IPS-NIHi11 (cell line): ENCODE data around the gene EPC2.

Experiments
- DNase-seq: peaks from one replicate; pipeline ENCODE4 v3.0.0; 2012; ENCODE audit warnings: mixed read lengths, low spot score

The EPC2 gene, protein sequence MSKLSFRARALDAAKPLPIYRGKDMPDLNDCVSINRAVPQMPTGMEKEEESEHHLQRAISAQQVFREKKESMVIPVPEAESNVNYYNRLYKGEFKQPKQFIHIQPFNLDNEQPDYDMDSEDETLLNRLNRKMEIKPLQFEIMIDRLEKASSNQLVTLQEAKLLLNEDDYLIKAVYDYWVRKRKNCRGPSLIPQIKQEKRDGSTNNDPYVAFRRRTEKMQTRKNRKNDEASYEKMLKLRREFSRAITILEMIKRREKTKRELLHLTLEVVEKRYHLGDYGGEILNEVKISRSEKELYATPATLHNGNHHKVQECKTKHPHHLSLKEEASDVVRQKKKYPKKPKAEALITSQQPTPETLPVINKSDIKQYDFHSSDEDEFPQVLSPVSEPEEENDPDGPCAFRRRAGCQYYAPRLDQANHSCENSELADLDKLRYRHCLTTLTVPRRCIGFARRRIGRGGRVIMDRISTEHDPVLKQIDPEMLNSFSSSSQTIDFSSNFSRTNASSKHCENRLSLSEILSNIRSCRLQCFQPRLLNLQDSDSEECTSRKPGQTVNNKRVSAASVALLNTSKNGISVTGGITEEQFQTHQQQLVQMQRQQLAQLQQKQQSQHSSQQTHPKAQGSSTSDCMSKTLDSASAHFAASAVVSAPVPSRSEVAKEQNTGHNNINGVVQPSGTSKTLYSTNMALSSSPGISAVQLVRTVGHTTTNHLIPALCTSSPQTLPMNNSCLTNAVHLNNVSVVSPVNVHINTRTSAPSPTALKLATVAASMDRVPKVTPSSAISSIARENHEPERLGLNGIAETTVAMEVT

GRCh38 chr2:148643998-148644882 lies at the start of gene EPC2:
Gene EPC2, plus strand, starts transcription at chr2:148644751. Its CDS starts 267 bp downstream, at chr2:148645018.
- peak; percentile 87 for DNase-seq

DNA sequence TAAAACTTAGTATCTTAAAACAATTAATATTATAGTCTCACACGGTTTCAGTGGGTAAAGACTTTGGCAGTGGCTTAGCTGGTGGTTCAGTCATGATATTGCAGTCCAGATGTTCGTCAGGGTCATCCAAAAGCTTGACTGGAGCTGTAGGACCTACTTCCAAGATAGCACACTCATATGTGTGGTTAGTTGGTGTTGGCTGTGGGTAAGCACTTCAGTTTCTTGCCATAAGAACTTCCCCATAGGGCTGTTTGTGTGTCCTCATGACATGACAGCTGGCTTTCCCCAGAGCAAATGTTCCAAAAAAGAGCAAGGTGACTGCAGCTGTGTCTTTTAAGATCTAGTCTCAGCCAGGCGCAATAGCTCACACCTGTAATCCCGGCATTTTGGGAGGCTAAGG lies 48.5 kb upstream of the EPC2 start:
- DNase-seq, result no peak

DNA sequence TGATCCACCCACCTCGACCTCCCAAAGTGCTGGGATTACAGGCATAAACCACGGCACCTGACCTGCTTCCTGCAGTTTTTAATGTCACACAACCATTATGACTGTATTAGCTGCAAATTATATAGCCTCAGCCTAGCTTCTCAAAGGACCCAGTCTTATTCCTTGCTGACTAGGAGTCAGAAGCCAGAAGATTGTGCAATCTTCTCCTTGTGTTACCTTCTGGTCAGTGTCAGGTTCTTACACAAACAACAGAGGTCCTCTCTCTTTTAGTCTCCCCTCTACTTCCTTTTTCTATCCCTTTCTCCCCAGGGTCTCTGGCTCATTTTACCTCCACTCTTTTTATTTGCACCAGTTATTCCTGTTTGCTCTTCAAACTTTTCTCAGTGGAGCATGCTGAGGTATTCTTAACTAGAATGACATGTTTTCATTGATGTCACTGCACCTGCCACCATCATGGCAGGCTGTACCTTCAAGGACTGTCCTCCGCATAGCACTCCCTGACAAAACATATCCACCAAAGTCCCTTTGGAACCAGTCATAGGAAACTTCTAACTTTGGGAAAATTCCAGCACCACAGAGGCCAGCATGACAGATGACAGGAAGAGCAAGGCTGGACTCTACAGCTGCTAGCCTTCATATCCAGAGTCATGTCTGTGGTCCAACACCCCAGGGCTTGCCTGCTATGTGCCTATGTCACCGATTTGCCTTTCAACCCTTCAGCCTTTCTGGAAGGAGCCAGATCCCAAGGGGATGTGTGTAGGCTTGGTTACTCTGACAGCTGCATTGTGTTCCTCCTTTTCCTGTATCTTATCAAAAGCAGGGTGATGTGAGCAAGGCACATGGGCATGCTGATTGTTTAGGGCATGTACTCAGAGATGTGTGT lies 45.2 kb upstream of the EPC2 start:
- DNase-seq, result no peak

- DNase-seq, result no peak
Observed at GRCh38 chr2:148602885-148603561, 41.5 kb upstream of the EPC2 start.

GRCh38 chr2:148603562-148603920 lies 41.0 kb upstream of the EPC2 start:
- no peak for DNase-seq

- no peak for DNase-seq
Observed at GRCh38 chr2:148604927-148605326, 39.6 kb upstream of the EPC2 start.

DNA sequence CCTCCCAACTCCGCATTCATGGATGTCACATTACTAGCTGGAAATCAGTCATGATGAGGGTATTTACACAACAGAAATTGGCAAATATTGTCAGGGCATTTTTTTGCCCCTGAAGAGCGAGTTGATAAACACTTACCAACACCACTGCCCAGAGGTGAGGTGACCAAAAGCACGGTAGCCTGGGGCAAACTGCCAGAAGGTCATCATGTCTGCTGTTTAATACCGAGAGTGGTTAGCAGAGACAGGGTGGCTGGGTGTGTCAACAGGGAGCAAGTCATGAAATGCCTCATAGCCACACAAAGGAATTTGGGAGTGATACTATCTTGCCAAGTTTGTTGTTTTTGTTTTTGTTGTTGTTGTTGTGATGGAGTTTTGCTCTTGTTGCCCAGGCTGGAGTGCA lies 37.0 kb upstream of the EPC2 start:
- no peak for DNase-seq

GRCh38 chr2:148613231-148614013 lies 31.1 kb upstream of the EPC2 start:
- DNase-seq, result no peak

GRCh38 chr2:148614014-148614321 lies 30.6 kb upstream of the EPC2 start:
- DNase-seq, result peak; percentile 49

DNA sequence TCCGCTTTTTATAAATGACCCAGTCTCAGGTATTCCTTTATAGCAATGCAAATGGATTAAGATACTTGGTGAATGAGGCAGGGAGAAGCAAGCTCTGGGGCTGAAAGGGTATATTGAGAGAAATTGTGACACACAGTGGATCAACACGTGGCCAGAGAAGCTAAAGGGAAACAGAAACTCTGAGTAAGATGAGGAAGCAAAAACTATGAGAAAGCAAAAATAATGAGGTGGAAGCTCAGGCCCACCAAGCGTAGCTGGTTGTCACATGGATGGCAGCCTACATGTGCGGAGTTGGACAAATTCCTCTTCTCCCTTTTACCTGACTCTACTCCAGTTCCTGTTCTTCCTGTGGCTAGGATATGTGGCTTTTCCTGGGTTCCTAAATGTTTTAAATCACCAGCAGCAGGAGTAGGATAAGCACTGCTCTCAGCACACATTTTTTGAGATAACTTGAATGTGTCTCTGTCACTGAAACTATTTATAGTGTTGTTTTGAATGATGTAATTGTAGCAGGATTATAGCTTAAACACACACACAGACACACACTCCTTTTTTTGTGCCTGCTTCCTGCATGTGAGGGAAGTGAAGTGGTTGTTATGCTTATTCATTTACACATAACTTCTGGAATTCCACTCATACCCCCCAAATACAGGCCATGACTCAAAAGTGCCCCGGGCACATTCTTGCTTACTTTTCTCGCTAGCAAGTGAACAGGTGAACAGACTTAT lies 30.1 kb upstream of the EPC2 start:
- peak; percentile 28 for DNase-seq

DNA sequence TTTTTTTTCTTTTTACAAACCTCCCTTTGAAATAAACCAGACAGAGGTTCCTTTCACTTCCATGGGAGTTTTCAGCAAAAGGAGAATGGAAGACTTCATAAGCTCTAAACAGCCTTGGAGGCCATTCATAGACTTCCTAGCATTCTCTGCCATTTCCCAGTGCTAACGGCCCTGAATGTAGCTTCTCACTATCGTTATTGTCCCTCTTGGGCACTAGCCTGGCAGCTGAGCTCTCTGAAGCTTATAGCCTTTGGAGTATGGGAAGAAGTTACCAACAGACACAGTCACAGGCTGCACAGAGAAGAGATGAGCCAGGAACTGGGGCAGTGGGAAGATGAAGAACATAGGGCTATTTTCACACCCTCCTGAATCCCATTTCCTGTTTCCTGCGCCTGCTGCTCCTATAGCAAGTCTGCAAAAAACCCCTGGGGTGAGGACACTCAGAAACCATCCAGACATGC lies 29.1 kb upstream of the EPC2 start:
- DNase-seq, result no peak

GRCh38 chr2:148616662-148617061 lies 27.9 kb upstream of the EPC2 start:
- no peak for DNase-seq

DNA sequence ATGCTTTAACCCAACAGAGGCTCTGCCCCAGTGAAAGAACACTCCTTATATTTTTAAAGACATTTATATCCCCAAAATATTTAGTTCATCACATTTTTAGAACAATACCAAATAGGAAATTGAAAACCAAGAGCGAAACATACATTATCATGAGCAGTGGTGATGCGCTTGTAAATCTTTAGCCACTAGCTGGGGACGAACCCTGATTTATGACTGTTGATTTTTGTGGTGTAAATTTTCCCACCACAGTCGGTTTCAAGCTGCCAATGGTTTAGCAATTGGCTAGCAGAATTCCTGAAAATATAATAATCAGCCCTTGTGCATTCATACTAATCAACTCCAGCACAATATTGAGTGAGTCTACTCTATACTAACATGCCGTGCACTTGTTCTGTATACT lies 27.3 kb upstream of the EPC2 start:
- DNase-seq, result no peak

DNA sequence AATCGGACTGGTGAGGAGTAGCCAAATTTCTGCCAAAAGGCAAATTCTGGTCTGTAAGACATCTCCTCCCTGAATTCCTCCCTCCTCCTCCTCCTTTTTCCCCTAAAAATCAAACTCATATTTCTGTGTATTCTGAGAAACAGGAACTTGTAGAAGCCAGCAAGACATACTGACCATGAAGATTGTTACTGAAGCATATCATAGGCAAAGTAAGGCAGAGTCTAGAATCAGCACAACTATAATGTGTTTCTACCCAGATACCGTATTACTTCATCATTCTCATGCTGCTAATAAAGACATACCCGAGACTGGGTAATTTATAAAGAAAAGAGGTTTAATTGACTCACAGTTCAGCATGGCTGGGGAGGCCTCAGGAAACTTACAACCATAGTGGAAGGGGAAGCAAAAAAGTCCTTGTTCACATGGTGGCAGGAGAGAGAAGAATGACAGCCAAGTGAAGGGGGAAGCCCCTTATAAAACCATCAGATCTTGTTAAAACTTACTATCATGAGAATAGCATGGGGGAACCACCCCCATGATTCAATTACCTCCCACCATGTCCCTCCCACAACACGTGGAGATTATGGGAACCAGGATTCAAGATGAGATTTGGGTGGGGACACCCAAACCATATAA lies 24.9 kb upstream of the EPC2 start:
- DNase-seq, result no peak

DNA sequence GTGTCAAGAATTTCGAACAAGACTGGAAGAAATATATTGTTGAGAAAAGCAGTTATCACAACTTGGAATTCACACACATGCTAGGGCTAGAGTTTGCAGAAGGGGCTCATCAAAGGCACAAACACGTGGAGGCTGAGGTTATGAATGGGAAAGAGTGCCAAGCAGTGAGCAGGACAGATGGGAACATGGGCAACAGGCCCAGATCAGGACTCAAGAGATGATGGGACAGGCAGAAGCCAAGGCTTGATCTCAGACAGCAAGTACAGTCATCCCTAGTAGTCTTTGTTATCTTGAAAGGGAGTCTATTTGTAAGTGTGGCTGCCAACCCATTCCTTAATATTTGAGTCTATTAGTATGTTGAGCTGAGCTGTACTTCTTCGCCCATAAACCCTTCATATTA lies 22.2 kb upstream of the EPC2 start:
- DNase-seq, result no peak

- no peak for DNase-seq
Observed at GRCh38 chr2:148623086-148623485, 21.5 kb upstream of the EPC2 start.

DNA sequence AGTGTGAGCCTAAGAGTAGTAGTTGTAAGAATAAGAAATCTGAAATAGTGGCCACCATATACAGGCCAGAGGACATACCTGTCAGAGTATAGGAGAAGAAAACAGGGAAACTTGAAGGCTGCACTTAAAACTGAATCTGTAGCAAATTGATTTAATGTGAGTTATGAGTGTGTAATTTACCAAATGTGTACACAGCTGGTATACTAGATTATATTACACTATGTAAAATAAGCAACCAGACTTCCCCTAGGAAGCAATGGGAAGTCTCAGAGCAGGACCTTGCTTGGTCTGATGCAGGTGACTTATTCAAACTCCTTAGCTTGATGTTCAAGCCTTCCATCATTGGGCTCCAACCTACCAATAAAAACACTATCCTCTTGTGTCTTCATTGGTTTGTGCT lies 17.3 kb upstream of the EPC2 start:
- no peak for DNase-seq

GRCh38 chr2:148634749-148635148 lies 9.8 kb upstream of the EPC2 start:
- no peak for DNase-seq

- DNase-seq, result no peak
Observed at GRCh38 chr2:148638543-148638942, 6.0 kb upstream of the EPC2 start.
